T47D (cell line): Measurements from ENCODE around the gene KHDC4.

Experiments
- DNase-seq, 2 experiments: peaks; one replicate each; pipeline versions ENCODE4 v3.0.0 to v3.0.0-alpha.2; 2011 to 2012; ENCODE audit warnings: low read depth in 1 of 2, low spot score in 1 of 2
- JUND ChIP-seq: IDR thresholded peaks from 2 replicates; pipeline ENCODE4 v1.6.1; 2012; ENCODE audit warnings: low read depth
- in situ Hi-C: cut with HindIII; loops from 2 replicates; pipeline ENCODE4 v1.10.0; 2016; ENCODE audit warnings: low sequenced_read_pairs, low pct_unique_long_range_greater_than_20kb

KHDC4 gene

GRCh38 chr1:155966135-155966534 lies 31.9 kb upstream of the KHDC4 start:
- DNase-seq, result no peak
- in situ Hi-C loops, result no loop called here

GRCh38 chr1:155964193-155964592 lies 30.0 kb upstream of the KHDC4 start:
- in situ Hi-C loops, result no loop called here
- no peak for DNase-seq
- no peak for TF ChIP-seq JUND

More at GRCh38 chr1:155966135-155966534, 31.9 kb upstream of the KHDC4 start:
- TF ChIP-seq JUND, result no peak

GRCh38 chr1:155962599-155963211 lies 28.5 kb upstream of the KHDC4 start:
- in situ Hi-C loops, result no loop called here
- TF ChIP-seq JUND, result no peak
- DNase-seq, result peak in 1 of 2 experiments; percentile 21

- in situ Hi-C loops, result no loop called here
- no peak for TF ChIP-seq JUND
- peak in 1 of 2 experiments; percentile 28 for DNase-seq
Observed at GRCh38 chr1:155961937-155962336, 27.7 kb upstream of the KHDC4 start.

GRCh38 chr1:155960081-155960745 lies 26.0 kb upstream of the KHDC4 start:
- DNase-seq, result no peak
- TF ChIP-seq JUND, result no peak
- in situ Hi-C loops, result no loop called here

GRCh38 chr1:155957411-155957915 lies 23.2 kb upstream of the KHDC4 start:
- no peak for DNase-seq
- TF ChIP-seq JUND, result no peak
- in situ Hi-C loops, result no loop called here

GRCh38 chr1:155954645-155955044 lies 20.4 kb upstream of the KHDC4 start:
- in situ Hi-C loops, result no loop called here
- no peak for DNase-seq
- no peak for TF ChIP-seq JUND

- no peak for DNase-seq
- TF ChIP-seq JUND, result no peak
- in situ Hi-C loops, result no loop called here
Observed at GRCh38 chr1:155952505-155952890, 18.3 kb upstream of the KHDC4 start.

- TF ChIP-seq JUND, result no peak
- DNase-seq, result no peak
- in situ Hi-C loops, result no loop called here
Observed at GRCh38 chr1:155951753-155952504, 17.7 kb upstream of the KHDC4 start.

- DNase-seq, result no peak
- no peak for TF ChIP-seq JUND
- in situ Hi-C loops, result no loop called here
Observed at GRCh38 chr1:155950829-155951228, 16.6 kb upstream of the KHDC4 start.

GRCh38 chr1:155947741-155948140 lies 13.5 kb upstream of the KHDC4 start:
- in situ Hi-C loops, result no loop called here
- DNase-seq, result no peak
- no peak for TF ChIP-seq JUND

GRCh38 chr1:155947292-155947691 lies 13.1 kb upstream of the KHDC4 start:
- in situ Hi-C loops, result no loop called here
- TF ChIP-seq JUND, result no peak
- DNase-seq, result no peak
